Progenitor cell of endocrine pancreas (in vitro differentiated cells): ENCODE data around the gene TRRAP. TPM values are rescaled to one million over a fixed set of nuclear protein-coding genes. Genes with fewer than 3 reads are reported as not detected.

Experiments
- DNase-seq: peaks from one replicate; pipeline ENCODE4 v3.0.0; 2021; ENCODE audit warnings: low spot score; ENCODE audit not compliant: unreplicated experiment
- H3K27ac Mint-ChIP-seq: 2 replicates; pipeline ENCODE4 v1.8.0; 2021; ENCODE audit warnings: mild to moderate bottlenecking, moderate library complexity, mixed read lengths
- H3K27me3 Mint-ChIP-seq: 2 replicates; pipeline ENCODE4 v1.8.0; 2021; ENCODE audit warnings: mixed read lengths
- H3K36me3 Mint-ChIP-seq: 2 replicates; pipeline ENCODE4 v1.8.0; 2022; ENCODE audit warnings: mixed read lengths; ENCODE audit not compliant: insufficient read depth
- H3K4me1 Mint-ChIP-seq: 2 replicates; pipeline ENCODE4 v1.8.0; 2021; ENCODE audit warnings: low read depth, mixed read lengths
- H3K4me3 Mint-ChIP-seq: 2 replicates; pipeline ENCODE4 v1.8.0; 2021; ENCODE audit warnings: low read depth, mild to moderate bottlenecking, moderate library complexity, mixed read lengths
- H3K9me3 Mint-ChIP-seq: 2 replicates; pipeline ENCODE4 v1.8.0; 2021; ENCODE audit warnings: low read depth, mixed read lengths
- CTCF ChIP-seq: fragments of 200-600 bp; sonication (generic); IDR thresholded peaks from one replicate; pipeline ENCODE4 v1.5.0; 2021; ENCODE audit warnings: antibody characterized with exemption, mild to moderate bottlenecking; ENCODE audit not compliant: unreplicated experiment
- total RNA-seq: library from RNA; stranded (reverse); gene quantifications from 2 replicates; pipeline ENCODE4 v1.2.1, GENCODE V29; 2021

The TRRAP gene
- total RNA-seq, 1 donor from 2014 or later: 75.8 TPM

DNA sequence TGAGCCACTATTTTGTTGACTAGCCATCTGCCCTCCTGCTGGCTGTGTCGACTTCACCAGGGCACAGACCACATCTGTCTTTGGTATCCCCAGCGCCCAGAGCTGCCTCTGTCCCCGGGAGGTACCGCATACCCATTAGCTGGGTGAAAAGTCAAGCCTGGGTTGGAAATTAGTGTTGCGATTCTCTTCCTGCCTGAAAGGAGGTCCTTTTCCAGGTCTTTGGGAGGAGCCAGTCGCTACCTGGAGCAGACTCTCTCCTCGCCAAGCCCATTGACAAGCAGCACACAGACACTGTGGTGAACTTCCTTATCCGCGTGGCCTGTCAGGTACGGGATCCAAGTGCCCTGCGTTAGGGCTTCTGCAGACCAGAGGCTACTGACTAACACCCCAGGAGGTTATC, 79.4 kb downstream of the TRRAP start:
- Mint-ChIP-seq H3K27ac (no peak overlapping the region), H3K27me3 (no peaks in the 10 kb centered on the region), H3K9me3 (no peaks in the 10 kb centered on the region), H3K36me3 (peaks cover 45% of the 10 kb centered on the region), H3K4me1 (no peaks in the 10 kb centered on the region), H3K4me3 (no peak overlapping the region)
- DNase-seq: no peak
- no peak for TF ChIP-seq CTCF

DNA sequence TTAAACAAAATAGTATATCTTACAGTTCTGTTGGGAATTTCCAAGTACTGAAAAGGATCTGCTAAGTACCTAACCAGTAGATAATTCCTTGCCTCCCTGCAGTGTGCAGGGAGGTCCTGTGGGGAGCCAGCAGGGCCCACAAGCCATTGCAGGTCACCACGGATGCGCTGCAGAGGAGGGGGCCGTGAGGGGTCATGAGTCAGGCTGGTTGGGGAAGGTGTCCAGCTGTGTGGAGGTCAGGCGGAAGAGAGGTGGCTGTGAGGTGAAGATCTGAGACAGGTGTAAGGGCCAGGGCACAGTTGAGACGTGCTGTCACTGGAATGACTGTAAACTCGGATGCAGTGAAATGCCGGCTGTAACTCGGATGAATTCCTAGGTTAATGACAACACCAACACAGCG, 80.6 kb downstream of the TRRAP start:
- Mint-ChIP-seq H3K27me3 (no peaks in the 10 kb centered on the region), H3K36me3 (peaks cover 44% of the 10 kb centered on the region), H3K9me3 (no peaks in the 10 kb centered on the region), H3K27ac (no peak overlapping the region), H3K4me1 (no peaks in the 10 kb centered on the region), H3K4me3 (no peak overlapping the region)
- no peak for DNase-seq
- no peak for TF ChIP-seq CTCF

GRCh38 chr7:98963305-98963704, 85.0 kb downstream of the TRRAP start:
- H3K4me3 Mint-ChIP-seq: no peak overlapping the region
- no peak overlapping the region for H3K27ac Mint-ChIP-seq
- H3K27me3 Mint-ChIP-seq: no peaks in the 10 kb centered on the region
- no peaks in the 10 kb centered on the region for H3K4me1 Mint-ChIP-seq
- TF ChIP-seq CTCF: no peak
- DNase-seq: no peak
- no peaks in the 10 kb centered on the region for H3K9me3 Mint-ChIP-seq
- peaks cover 35% of the 10 kb centered on the region for H3K36me3 Mint-ChIP-seq

DNA sequence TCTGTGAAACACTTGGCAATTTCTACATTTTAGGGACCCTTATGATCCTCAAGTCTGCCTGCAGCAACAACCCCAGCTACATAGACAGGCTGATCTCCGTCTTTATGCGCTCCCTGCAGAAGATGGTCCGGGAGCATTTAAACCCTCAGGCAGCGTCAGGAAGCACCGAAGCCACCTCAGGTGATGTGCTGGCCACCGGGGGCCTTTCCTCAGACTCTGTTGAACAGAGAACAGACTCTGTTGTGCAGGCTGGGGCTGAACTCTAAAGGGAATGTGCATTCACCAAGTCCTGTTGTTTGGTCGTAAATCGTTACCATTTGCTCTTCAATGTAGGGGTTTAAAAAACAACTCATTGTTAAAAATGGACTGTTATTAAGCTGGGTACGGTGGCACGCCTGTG, 86.3 kb downstream of the TRRAP start:
- H3K4me1 Mint-ChIP-seq: no peaks in the 10 kb centered on the region
- no peak for TF ChIP-seq CTCF
- H3K9me3 Mint-ChIP-seq: no peaks in the 10 kb centered on the region
- H3K27me3 Mint-ChIP-seq: no peaks in the 10 kb centered on the region
- no peak overlapping the region for H3K27ac Mint-ChIP-seq
- DNase-seq: no peak
- H3K36me3 Mint-ChIP-seq: peaks cover 41% of the 10 kb centered on the region
- H3K4me3 Mint-ChIP-seq: no peak overlapping the region

- no peak overlapping the region for H3K4me3 Mint-ChIP-seq
- no peak for DNase-seq
- H3K27ac Mint-ChIP-seq: peak overlapping the region; percentile 78
- no peak for TF ChIP-seq CTCF
- H3K4me1 Mint-ChIP-seq: no peaks in the 10 kb centered on the region
- H3K27me3 Mint-ChIP-seq: no peaks in the 10 kb centered on the region
- H3K9me3 Mint-ChIP-seq: no peaks in the 10 kb centered on the region
- H3K36me3 Mint-ChIP-seq: peaks cover 38% of the 10 kb centered on the region
Observed at GRCh38 chr7:98968621-98969020, 90.3 kb downstream of the TRRAP start.
